ENCODE data around the gene ZNF296.

The ZNF296 gene

GRCh38 chr19:45061965-45062364 lies 14.3 kb downstream of the ZNF296 start:
- DNase-seq, result no peak

GRCh38 chr19:45059258-45059965 lies 16.9 kb downstream of the ZNF296 start:
- DNase-seq, result peak in 51 of 56 donors; percentile 10 to 87 (median 58)

- DNase-seq, result no peak
These were observed 17.6 kb downstream of the ZNF296 start for GRCh38 chr19:45058622-45059159.

- no peak for DNase-seq
These were observed 18.8 kb downstream of the ZNF296 start for GRCh38 chr19:45057444-45057843.

GRCh38 chr19:45056831-45057230 lies 19.4 kb downstream of the ZNF296 start:
- DNase-seq, result no peak

- DNase-seq, result no peak
These were observed 24.2 kb downstream of the ZNF296 start for GRCh38 chr19:45051929-45052579.

- no peak for DNase-seq
These were observed 26.2 kb downstream of the ZNF296 start for GRCh38 chr19:45050036-45050435.

- DNase-seq, result peak in 31 of 56 donors; percentile 2 to 62 (median 29)
These were observed 27.1 kb downstream of the ZNF296 start for GRCh38 chr19:45049073-45049736.

GRCh38 chr19:45047188-45047797 lies 29.0 kb downstream of the ZNF296 start:
- no peak for DNase-seq

- peak in 6 of 56 donors; percentile 8 to 48 (median 30) for DNase-seq
These were observed 29.9 kb downstream of the ZNF296 start for GRCh38 chr19:45046355-45046754.

- peak in 55 of 56 donors; percentile 3 to 96 (median 81) for DNase-seq
These were observed 30.5 kb downstream of the ZNF296 start for GRCh38 chr19:45045671-45046353.

GRCh38 chr19:45041125-45041524 lies 35.2 kb downstream of the ZNF296 start:
- no peak for DNase-seq

- DNase-seq, result peak in 1 of 56 donors; percentile 17
These were observed 36.1 kb downstream of the ZNF296 start for GRCh38 chr19:45040059-45040771.

- DNase-seq, result peak in 54 of 56 donors; percentile 54 to 92 (median 83)
These were observed 37.1 kb downstream of the ZNF296 start, which contains the start of gene CLASRP for GRCh38 chr19:45038931-45039893. TSS of gene CLASRP (plus strand) at chr19:45039045. CDS start at chr19:45040213, 1,168 bp downstream.

- DNase-seq, result no peak
These were observed 38.7 kb downstream of the ZNF296 start for GRCh38 chr19:45037393-45038169.

- no peak for DNase-seq
These were observed 40.5 kb downstream of the ZNF296 start for GRCh38 chr19:45035755-45036154.

GRCh38 chr19:45032421-45032820 lies 43.9 kb downstream of the ZNF296 start:
- no peak for DNase-seq

- DNase-seq, result no peak
These were observed 45.5 kb downstream of the ZNF296 start for GRCh38 chr19:45030825-45031224.
